HG03095 (cell line): ENCODE data around the gene SLC36A1.
A peak's percentile ranks its signal among the peaks of the same experiment; 100 is the strongest.

Experiments
- ATAC-seq: cut with Tn5 transposase; IDR thresholded peaks from one replicate; pipeline ENCODE4 v1.9.1; 2021; ENCODE audit warnings: moderate library complexity; ENCODE audit not compliant: unreplicated experiment

Gene SLC36A1

DNA sequence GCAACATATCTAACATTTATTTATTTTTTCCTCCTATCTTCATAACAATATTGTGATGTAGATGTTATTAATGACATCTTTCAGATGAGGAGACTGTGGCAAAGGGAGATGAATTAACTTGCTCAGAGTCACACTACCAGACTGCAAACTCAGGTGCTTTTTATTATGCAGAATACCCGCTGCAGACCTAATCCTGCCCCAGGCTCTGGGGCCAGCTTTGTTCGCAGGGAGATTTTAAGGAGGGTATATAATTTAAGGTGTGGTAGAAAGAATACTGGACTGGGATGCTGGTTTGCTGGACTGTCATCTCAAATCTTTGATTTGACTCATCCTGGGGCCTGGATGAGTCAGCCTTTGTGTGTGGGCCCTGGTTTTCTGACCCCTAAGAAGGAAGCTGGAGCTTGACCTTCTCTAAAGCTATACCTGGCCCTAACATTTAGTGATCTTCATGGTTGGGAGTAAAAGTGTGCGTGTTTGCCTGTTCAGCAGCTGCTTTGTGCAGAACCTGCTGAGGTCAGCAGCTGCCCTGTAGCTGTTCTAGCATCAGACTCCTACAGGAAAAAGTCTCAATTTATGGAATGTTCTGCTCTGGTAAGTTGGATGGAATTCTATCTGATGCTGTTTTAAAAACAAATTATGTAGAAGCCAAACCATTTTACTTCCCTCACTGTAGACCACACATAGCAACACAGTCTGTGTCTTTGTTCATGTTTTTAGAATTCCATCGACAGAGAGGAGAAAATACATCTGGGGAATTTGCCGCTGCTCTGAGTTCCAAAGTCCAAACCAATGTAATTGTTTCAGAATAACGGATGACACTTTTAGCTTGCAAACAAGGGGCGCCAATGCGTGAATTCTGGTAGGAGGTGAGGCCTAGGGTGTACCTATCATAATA is 4.5 kb downstream of the SLC36A1 start:
- ATAC-seq, result peak; percentile 67

- no peak for ATAC-seq
These were observed 6.8 kb downstream of the SLC36A1 start for GRCh38 chr5:151454166-151454565.

DNA sequence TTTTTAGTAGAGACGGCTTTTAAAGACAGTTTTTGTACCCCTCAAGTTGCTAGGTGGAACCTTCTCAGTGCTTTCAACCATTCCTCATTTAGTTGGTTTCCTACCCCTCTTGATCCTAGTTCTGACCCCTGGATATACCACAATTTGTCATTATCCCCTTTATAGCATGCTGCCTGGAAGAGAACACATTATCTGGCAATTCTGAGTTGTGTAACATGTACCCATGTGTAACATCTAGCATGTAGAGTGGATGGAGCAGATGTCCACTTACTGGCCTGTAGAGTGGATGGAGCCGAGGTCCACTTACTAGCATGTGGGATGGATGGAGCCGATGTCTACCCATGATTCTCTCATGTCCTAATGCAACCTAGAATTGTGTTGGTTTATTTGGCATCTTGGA is 7.5 kb downstream of the SLC36A1 start:
- ATAC-seq, result no peak

DNA sequence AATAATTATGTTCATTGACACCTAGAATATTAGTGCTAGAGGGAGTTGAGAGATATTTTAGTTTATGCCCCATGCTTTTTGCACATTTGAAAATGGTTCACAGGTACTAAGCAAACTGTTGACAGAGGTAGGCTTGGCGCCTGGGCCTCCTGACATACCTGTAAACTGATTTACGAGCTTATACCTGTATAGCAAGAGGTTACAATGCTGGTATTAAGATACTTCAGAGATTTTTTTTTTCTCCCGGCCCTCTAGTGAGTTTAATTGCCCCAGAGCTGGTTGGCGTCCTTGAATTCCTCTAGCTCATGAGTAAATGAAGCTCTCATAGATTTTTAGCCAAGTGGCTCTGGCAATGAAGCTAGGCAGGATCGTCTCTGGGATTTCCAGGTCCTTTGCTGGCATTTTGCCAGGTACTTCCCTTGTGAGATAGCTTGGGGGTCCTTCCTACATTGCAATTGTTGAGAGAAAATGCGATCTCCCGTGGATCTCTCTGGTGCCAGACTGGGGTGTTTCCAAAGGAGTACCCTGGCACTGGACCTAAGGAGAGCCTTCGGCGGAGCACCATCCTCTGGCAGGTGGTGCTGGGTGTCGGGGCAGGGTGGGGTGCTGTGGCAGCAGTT is 9.0 kb downstream of the SLC36A1 start:
- ATAC-seq, result no peak

GRCh38 chr5:151458314-151458713 is 10.9 kb downstream of the SLC36A1 start:
- ATAC-seq, result no peak

DNA sequence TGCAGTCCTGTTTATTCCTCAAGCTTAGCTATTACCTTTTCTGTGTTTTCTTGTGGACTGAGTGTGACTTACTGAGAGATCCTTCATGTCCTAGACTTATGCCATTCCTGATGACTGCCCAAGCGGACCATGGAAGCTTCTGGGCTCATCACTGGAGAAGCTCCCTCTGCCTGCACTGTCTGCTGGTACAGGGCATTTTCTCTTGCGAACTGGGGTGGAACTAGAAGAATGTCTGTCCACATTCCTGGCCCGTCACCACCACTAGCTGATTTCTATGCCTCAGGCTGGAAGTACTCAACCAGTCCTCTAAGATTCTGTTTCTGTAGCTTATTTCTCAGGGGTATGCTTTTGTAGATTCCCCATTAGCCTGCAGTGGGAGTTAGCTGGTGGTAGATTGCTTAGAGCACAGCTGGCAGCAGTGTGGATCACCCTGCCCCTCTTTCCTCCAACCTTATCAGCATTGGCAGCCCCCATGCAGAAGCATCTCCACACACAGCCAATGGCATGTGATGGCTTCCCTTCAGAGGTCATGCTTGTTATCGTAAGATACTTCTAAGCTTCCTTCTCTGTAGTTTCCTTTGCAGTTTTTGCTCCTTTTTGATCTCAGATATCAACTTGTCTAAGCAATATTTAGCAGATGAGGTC is 12.4 kb downstream of the SLC36A1 start:
- no peak for ATAC-seq

GRCh38 chr5:151461312-151461711 is 13.9 kb downstream of the SLC36A1 start:
- ATAC-seq, result peak; percentile 92

- no peak for ATAC-seq
These were observed 16.0 kb downstream of the SLC36A1 start for GRCh38 chr5:151463137-151464029.

DNA sequence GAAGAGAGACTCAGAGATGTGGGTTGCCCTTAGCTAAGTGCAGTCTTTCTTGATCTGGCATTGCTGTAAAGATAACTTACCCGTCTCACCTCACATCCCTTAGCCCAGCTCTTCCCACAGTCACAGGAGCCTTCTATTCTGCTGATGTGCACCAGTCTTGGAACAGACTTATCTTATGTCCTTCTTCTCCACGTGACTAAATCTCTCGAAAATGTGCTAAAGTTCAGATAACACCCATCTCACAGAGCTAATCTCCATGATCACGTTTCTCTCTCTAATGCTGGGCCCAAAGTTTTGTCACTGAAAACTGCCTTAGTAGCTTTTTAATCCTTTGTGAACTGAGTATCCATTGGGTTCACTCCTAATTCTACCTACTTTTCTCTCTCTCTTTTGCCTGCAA is 16.7 kb downstream of the SLC36A1 start:
- ATAC-seq, result no peak

GRCh38 chr5:151465476-151465875 is 18.1 kb downstream of the SLC36A1 start:
- ATAC-seq, result no peak

DNA sequence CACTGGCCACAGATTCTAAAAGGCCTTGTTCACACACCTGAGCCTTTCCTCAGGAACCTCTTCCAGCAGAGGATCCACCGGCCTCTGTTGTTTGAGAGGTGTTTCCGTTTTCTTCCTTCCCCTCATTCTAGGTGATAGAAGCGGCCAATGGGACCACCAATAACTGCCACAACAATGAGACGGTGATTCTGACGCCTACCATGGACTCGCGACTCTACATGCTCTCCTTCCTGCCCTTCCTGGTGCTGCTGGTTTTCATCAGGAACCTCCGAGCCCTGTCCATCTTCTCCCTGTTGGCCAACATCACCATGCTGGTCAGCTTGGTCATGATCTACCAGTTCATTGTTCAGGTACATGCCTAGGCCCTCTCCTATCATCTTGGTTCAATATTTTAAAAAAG is 20.2 kb downstream of the SLC36A1 start:
- ATAC-seq, result no peak

DNA sequence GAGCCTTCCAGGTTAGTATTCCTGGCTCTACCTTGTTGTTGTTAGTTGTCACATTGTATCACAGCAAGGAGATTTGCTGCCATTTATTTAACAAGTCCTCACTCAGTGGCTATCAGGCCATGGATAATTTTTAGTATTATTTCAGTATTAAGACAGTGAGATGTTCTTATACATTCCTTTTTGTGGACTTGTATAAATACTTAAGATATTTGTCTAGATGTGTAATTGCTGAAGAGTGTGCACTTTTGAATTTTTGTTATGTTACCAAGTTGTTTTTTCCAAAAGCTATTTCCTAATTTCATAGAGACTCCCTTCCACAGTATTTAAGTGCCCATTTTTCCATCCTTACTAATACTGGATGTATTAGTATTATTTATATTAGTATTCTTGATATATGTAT is 22.0 kb downstream of the SLC36A1 start:
- no peak for ATAC-seq

GRCh38 chr5:151469992-151470391 is 22.6 kb downstream of the SLC36A1 start:
- no peak for ATAC-seq

DNA sequence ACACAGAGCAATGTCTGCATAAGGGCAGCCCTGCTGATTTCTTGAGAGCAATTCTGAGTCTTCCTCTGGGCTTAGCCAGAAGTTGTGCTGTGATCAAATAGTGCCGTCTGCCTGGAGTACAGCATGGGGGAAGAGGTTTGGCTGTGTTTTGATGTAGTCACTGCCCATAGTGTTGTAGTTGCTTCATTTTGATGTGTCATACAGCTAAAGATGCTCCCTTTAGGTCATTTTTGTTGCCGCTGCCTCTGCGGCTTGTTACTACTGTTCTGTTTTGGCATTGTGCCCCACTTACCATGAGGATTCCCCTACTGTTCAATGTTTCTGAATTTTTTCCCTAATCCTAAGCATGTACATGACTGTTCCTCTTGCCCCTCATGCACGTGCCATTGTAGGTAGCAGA is 23.0 kb downstream of the SLC36A1 start:
- no peak for ATAC-seq

DNA sequence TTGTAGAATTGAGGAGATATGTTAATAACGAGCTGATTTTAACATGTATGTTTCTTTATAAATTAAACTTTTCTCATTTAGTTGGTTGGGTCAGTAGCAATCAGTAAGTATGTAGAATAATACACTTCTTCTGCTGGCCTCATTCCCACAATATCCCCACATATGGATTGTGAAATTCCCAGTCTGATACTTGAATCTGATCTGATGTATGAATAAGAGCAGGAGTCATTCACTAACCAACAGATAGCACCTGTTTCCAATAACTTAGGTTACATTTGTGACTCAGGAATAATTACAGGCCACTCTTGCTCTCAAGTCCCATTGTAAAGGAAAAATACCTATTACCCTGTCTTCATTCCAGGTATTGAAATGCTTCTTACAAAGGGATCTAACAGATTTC is 23.9 kb downstream of the SLC36A1 start:
- ATAC-seq, result no peak

DNA sequence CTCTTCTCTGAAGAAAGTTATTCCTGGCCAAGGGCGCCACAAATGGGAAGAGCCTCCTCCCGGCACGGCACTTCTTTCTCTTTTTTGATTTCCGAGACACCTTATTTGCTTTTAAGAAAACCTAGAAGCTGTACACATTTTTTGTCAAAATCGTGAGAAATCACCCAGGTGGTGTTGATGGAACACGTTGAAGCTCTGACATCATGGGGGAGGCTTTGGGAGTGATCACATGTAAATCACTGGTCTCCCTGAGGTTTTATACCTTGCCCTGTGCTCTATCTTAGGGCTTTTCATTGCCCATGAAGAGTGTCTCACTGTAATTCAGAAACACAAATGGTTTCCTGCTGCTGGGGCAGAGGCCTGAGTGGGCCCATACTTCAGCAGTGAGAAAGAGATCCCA is 27.4 kb downstream of the SLC36A1 start:
- ATAC-seq, result no peak

GRCh38 chr5:151475388-151475787 is 28.0 kb downstream of the SLC36A1 start:
- ATAC-seq, result no peak

- no peak for ATAC-seq
These were observed 28.6 kb downstream of the SLC36A1 start for GRCh38 chr5:151476016-151476415.

DNA sequence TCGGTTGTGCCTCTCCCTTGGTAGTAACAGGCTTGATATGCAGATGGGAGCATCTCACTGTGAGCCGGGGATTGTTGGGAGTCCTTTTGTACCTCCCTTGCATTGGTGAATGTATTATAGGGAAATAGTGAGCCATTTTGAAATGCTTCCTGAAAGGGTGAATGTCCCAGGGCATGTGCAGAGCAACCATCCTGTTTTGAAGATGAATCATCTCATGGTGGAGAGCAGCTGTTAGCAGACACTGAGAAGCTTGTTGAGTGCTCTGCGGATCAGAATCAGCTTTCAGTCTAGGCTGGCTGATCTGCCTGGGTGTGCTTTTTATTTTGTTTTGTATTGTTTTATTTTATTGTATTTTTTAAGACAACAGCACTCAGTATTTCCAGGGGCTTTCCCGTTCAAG is 29.7 kb downstream of the SLC36A1 start:
- ATAC-seq, result no peak

DNA sequence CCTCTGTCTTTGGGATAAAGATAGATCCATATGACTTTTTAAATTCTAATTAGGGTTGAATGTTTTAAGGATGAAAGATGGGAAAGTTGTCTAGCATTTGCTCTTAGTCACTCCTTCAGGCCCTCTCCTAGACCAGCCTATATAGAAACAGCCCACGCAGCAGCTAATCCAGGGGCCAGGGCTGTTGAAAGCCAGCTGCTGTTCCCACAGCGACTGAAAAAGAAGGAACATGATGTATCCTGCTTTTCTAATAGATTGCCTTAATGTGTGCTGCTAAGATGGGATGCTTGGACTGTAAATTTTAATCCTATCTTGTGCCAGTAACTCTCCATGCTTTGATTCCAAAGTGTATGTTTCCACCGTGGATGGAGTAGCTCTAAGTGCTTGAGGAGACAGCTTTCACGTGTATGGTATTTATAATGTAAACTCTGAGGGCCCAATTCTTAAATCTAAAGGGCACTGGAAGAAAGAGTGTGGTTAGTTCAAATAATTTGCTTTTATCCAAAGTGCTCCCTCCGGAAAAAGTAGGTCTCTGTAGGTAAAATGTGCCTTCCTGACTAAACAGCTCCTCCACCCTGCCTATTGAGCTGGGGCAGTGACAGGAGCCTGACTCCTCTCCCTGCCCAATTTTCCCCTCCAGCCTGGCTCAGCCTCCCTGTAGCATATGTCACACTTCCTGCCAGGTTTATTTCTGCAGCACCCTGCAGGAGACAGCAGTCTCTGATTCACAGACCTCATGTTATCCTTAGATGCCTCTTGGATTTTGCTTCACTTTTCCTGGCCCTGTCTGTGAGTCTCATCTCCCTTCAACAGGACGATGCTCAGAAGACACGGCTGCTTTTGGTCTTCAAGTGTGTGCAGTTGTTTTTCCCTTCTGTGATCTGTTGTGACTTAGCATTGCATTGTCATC is 33.2 kb downstream of the SLC36A1 start:
- ATAC-seq, result no peak
